Mesodermal cell (in vitro differentiated cells): ENCODE results near the gene CYS1. TPM values are rescaled to one million over a fixed set of nuclear protein-coding genes. Genes with fewer than 3 reads are reported as not detected.

Experiments used
- H3K27ac ChIP-seq: 2 replicates; pipeline ENCODE4 v1.7.0; 2013; ENCODE audit warnings: mild to moderate bottlenecking, low read depth, low read length, moderate library complexity; ENCODE audit not compliant: severe bottlenecking
- H3K36me3 ChIP-seq: 2 replicates; pipeline ENCODE4 v1.7.1; 2013; ENCODE audit warnings: mild to moderate bottlenecking, low read length, moderate library complexity; ENCODE audit not compliant: control insufficient read depth, insufficient read depth
- H3K4me1 ChIP-seq: one replicate; pipeline ENCODE4 v1.7.1; 2013; ENCODE audit warnings: mild to moderate bottlenecking, low read length; ENCODE audit not compliant: insufficient read depth, control insufficient read depth, poor library complexity, severe bottlenecking
- H3K4me3 ChIP-seq: 2 replicates; pipeline ENCODE4 v1.7.0; 2013; ENCODE audit warnings: low read length, control low read depth, mild to moderate bottlenecking; ENCODE audit not compliant: insufficient read depth, poor library complexity, severe bottlenecking; ENCODE audit errors: extremely low read depth
- H3K9me3 ChIP-seq: 2 replicates; pipeline ENCODE4 v1.7.1; 2013; ENCODE audit warnings: mild to moderate bottlenecking, low read length, moderate library complexity; ENCODE audit not compliant: control insufficient read depth
- WGBS, 2 experiments: methylation state at CpG; one replicate each; pipeline ENCODE4 v1.1.5; 2013; ENCODE audit warnings: missing lambda C conversion rate in 2 of 2; ENCODE audit not compliant: insufficient coverage in 2 of 2; 5-methylcytosine and 5-hydroxymethylcytosine counted together
- polyA plus RNA-seq, 2 experiments: library from polyadenylated mRNA; stranded (reverse); fragments of 50-300 nt; gene quantifications; one replicate each; pipeline ENCODE4 v1.2.3, GENCODE V29; 2013

The CYS1 gene, protein sequence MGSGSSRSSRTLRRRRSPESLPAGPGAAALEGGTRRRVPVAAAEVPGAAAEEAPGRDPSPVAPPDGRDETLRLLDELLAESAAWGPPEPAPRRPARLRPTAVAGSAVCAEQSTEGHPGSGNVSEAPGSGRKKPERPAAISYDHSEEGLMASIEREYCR
- polyA plus RNA-seq (2013, experiment 1 of 2): 1.6 TPM
- 1.6 TPM for polyA plus RNA-seq (2013, experiment 2 of 2)

GRCh38 chr2:10079870-10080535 lies at the start of gene CYS1:
TSS of gene CYS1 (minus strand) at chr2:10080411. CDS start at chr2:10080223, 188 bp downstream.
- no peak within 1 kb of the TSS for H3K27ac ChIP-seq

DNA sequence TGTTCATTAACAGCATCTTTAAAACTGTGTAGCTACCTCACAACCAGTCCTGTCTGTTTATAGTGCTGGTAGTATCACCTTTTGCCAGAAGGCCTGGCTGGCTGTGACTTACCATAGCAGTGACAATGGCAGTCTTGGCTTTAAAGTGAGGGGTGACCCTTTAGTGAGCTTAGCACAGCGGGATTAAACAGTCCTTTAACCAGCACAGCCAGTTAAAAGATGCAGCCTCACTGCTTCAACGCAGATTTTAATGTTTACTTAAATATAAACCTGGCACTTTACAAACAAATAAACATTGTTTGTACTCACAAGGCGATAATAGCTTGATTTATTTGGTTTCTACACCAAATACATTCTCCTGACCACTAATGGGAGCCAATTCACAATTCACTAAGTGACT lies 49.3 kb upstream of the CYS1 start:
- H3K27ac ChIP-seq: no peak overlapping the region
- H3K4me1 ChIP-seq: peaks cover 11% of the 10 kb centered on the region
- peaks cover 89% of the 10 kb centered on the region for H3K36me3 ChIP-seq
- no peak overlapping the region for H3K4me3 ChIP-seq
- 100% methylated on average over 1 to 2 of the region's 3 CpGs for WGBS, 2 experiments
- no peaks in the 10 kb centered on the region for H3K9me3 ChIP-seq

More at GRCh38 chr2:10079870-10080535, at the start of gene CYS1:
- Histone ChIP-seq H3K36me3 (no peaks in the 10 kb centered on the region), H3K4me3 (peak within 1 kb of the TSS; percentile 39), H3K4me1 (peaks cover 4% of the 10 kb centered on the region), H3K9me3 (no peaks in the 10 kb centered on the region)
- WGBS, 2 experiments: 1% methylated on average over 35 to 64 of the region's 98 CpGs

GRCh38 chr2:10128420-10128819 lies 48.2 kb upstream of the CYS1 start:
- H3K36me3 ChIP-seq: peaks cover 88% of the 10 kb centered on the region
- H3K9me3 ChIP-seq: no peaks in the 10 kb centered on the region
- H3K4me3 ChIP-seq: no peak overlapping the region
- H3K27ac ChIP-seq: no peak overlapping the region
- peaks cover 11% of the 10 kb centered on the region for H3K4me1 ChIP-seq

DNA sequence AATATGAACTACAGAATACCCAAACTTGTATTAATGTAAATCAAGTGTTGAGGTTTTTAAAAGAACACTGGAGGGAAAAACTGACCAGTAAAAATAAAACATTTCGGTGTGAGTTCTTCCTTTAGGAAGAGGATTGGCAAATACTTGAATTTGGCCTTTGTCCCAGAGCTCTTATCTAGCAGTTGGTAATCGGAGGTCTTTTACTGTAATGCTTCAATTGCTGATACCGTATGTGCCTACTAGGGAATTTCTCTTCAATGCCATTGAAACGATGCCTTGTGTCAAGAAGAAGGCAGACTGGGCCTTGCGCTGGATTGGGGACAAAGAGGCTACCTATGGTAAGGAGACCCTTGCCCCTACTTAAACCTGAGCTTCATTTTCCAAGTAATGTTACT lies 46.4 kb upstream of the CYS1 start:
- H3K36me3 ChIP-seq: peaks cover 72% of the 10 kb centered on the region
- H3K4me1 ChIP-seq: peaks cover 11% of the 10 kb centered on the region
- no peak overlapping the region for H3K4me3 ChIP-seq
- no peak overlapping the region for H3K27ac ChIP-seq
- 97 to 98% methylated on average over 5 of the region's 5 CpGs for WGBS, 2 experiments
- H3K9me3 ChIP-seq: no peaks in the 10 kb centered on the region

GRCh38 chr2:10125842-10126631 lies 45.8 kb upstream of the CYS1 start:
- 93 to 98% methylated on average over 4 to 5 of the region's 6 CpGs for WGBS, 2 experiments
- Histone ChIP-seq H3K27ac (no peak overlapping the region), H3K36me3 (peaks cover 66% of the 10 kb centered on the region)

GRCh38 chr2:10124538-10125045 lies 44.4 kb upstream of the CYS1 start:
- no peaks in the 10 kb centered on the region for H3K9me3 ChIP-seq
- peak overlapping the region; percentile 64 for H3K27ac ChIP-seq
- 90% methylated on average over 2 of the region's 5 CpGs; no CpG with 5 or more reads in 1 of the 2 experiments for WGBS, 2 experiments
- peaks cover 11% of the 10 kb centered on the region for H3K4me1 ChIP-seq
- peaks cover 52% of the 10 kb centered on the region for H3K36me3 ChIP-seq
- H3K4me3 ChIP-seq: peak overlapping the region; percentile 70

More at GRCh38 chr2:10125842-10126631, 45.8 kb upstream of the CYS1 start:
- Histone ChIP-seq H3K4me3 (no peak overlapping the region), H3K4me1 (peaks cover 11% of the 10 kb centered on the region), H3K9me3 (no peaks in the 10 kb centered on the region)

DNA sequence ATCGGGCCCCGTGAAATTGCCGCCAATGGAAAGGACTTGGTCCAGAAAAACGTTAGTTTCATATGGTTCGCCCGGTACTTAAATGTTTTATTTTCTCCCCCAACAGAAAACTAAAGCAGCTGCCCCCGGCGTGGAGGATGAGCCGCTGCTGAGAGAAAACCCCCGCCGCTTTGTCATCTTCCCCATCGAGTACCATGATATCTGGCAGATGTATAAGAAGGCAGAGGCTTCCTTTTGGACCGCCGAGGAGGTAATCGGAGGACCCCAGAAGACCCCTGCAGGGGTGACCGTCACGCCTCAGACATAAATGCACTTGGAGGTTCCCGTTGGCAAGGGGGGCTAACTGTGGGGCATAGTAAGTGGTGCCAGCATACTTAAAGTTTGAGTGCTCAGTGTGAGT lies 43.1 kb upstream of the CYS1 start:
- peaks cover 13% of the 10 kb centered on the region for H3K4me1 ChIP-seq
- 0 to 2% methylated on average over 14 to 16 of the region's 18 CpGs for WGBS, 2 experiments
- peaks cover 39% of the 10 kb centered on the region for H3K36me3 ChIP-seq
- H3K27ac ChIP-seq: no peak overlapping the region
- peak overlapping the region; percentile 70 for H3K4me3 ChIP-seq
- no peaks in the 10 kb centered on the region for H3K9me3 ChIP-seq

- 0% methylated on average over 64 to 70 of the region's 81 CpGs for WGBS, 2 experiments
- H3K27ac ChIP-seq: peak within 1 kb of the TSS; percentile 86
- H3K36me3 ChIP-seq: peaks cover 33% of the 10 kb centered on the region
- no peaks in the 10 kb centered on the region for H3K9me3 ChIP-seq
- peak within 1 kb of the TSS; percentile 70 for H3K4me3 ChIP-seq
- peaks cover 19% of the 10 kb centered on the region for H3K4me1 ChIP-seq
These were observed 42.5 kb upstream of the CYS1 start, which contains the start of gene RRM2 for GRCh38 chr2:10122500-10123280. TSS of gene RRM2 (plus strand) at chr2:10122739. CDS start at chr2:10122799, 60 bp downstream.

DNA sequence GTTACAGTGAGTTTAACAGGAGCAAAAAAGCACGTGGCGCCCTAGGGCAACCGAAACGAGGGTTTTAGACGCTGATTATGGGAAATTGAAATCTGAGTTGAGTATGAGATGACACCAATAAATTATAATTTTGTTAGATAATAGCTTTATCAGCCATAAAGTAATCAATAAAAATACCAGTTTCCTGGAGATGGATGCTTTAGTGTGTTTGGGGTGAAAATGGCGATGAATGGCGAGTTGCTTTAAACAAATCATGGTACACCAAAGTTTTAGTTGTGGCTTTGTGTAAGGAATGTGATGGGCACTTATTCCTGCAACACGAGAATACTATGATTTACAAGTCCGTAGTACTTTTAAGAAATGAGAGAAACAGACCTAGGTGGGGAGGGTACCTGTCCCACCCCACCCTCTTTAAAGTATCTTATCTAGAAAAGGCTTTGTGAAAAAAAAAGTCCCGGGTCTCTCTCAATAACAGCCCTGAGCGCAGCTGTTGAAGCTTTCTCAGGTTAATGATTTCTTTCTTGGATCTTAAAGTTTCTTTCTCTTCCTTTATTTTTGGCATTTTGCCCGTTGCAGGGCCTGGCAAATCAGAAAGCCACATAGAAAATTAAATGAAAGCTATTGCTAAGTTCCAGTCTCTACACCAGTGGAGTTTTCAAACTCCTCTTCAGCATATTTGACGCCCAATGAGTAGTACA lies 40.8 kb upstream of the CYS1 start:
- peaks cover 20% of the 10 kb centered on the region for H3K4me1 ChIP-seq
- peak overlapping the region; percentile 70 for H3K4me3 ChIP-seq
- H3K27ac ChIP-seq: peak overlapping the region; percentile 94
- 15 to 43% methylated on average over 3 to 8 of the region's 13 CpGs for WGBS, 2 experiments
- H3K36me3 ChIP-seq: peaks cover 17% of the 10 kb centered on the region
- no peaks in the 10 kb centered on the region for H3K9me3 ChIP-seq
